ENCODE data around the gene EDDM3A.
"Not testable (repeated sequence)": the region's sequence is repeated elsewhere in the genome, so short reads cannot be mapped to it uniquely, and the experiment has no call there.

EDDM3A gene, protein sequence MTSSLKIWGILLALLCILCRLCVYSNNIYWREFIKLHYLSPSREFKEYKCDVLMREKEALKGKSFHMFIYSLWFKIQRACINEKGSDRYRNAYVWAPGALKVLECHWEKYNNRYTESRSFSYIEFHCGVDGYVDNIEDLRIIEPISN

GRCh38 chr14:20745571-20746358 lies at the start of gene EDDM3A:
Gene EDDM3A, plus strand, starts transcription at chr14:20745887. Its CDS starts 1,694 bp downstream, at chr14:20747581.
- DNase-seq: no peak

GRCh38 chr14:20696764-20697163 lies 48.9 kb upstream of the EDDM3A start:
- DNase-seq: no peak

DNA sequence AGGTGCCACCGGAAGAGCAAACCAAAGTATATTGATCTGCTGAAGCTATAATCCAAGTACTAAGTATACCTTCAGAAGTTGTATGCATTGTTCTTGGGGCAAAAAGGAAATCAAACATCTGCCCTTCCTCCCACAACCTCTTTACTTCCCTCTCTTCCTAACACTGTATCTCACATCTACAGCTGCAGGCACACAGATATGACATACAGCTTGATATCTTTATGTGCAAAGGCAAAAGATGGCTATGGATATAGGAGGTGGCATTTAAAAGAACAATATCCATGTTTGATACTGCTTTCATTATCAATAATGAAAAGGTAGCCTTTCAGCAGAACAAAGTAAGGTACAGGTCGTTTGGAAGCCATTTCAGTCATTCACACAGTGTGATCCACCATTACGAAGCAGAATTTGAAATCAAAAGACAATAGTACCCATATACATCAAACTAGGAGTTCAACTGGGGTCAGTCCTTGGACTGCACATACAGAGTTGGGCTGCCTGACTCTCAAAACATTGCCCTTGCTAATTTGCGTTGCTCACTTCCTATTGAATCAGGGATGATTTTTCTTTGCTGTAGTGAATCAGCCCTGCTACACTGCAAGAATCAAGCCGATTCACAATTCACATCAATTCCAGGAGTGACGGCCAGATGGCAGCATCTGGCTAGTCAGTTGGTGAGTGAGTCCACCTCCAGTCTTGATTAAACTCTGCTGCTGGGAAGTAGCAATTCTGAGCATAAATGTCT lies 48.2 kb upstream of the EDDM3A start:
- peak; percentile 65 for DNase-seq

GRCh38 chr14:20698018-20698329 lies 47.7 kb upstream of the EDDM3A start:
- no peak for DNase-seq

GRCh38 chr14:20698934-20699333 lies 46.8 kb upstream of the EDDM3A start:
- no peak for DNase-seq

DNA sequence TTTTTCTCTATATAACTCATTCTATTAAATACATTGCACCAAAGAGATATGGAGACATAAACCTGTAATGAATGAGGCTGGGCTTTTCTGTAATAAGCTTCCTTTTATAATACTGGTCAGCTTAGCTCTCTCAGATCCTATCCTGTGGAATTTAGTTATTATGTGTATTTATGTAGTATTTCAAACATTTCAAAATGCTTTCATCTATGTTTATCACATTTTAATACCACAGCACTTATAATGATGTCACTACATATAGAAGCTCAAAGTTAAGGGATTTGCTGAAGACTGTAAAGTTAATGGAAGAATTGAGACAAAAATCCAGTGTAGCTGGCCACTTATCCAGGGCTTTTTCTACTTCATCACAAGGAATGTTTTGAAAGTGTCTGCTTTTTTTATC lies 45.8 kb upstream of the EDDM3A start:
- no peak for DNase-seq

DNA sequence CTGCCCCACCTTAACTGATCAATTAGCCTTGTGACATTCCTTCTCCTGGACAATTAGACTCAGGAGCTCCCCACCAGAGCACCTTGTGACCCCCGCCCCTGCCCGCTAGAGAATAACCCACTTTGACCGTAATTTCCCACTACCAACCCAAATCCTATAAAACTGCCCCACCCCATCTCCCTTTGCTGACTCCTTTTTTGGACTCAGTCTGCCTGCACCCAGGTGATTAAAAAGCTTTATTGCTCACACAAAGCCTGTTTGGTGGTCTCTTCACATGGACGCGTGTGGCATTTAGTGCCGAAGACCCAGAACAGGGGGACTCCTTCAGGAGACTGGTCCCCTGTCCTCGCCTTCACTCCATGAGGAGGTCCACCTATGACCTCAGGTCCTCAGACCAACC lies 44.7 kb upstream of the EDDM3A start:
- not testable (repeated sequence) for DNase-seq

GRCh38 chr14:20706657-20707355 lies 38.9 kb upstream of the EDDM3A start:
- DNase-seq: no peak

GRCh38 chr14:20707622-20708021 lies 38.1 kb upstream of the EDDM3A start:
- DNase-seq: peak; percentile 3

DNA sequence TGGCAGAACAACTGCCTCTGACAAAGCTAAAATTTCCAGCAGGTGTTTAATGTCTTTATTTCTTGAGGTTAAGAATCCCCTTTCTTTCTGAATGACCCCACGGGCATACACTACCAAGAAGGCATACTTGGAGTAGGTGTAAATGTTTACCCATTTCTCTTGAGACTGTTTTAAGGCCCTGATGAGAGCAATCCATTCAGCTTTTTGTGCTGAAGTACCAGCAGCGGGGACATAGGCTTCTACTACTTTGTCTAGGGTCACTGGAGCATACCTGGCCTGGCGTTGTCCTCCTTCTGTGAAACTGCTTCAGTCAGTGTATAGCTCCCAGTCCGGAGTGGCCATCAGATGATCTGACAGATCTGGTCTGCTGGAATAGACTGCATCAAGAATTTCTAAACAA lies 34.4 kb upstream of the EDDM3A start:
- no peak for DNase-seq

- no peak for DNase-seq
Observed at GRCh38 chr14:20711685-20712084, 34.0 kb upstream of the EDDM3A start.

GRCh38 chr14:20712904-20713303 lies 32.8 kb upstream of the EDDM3A start:
- DNase-seq: no peak

DNA sequence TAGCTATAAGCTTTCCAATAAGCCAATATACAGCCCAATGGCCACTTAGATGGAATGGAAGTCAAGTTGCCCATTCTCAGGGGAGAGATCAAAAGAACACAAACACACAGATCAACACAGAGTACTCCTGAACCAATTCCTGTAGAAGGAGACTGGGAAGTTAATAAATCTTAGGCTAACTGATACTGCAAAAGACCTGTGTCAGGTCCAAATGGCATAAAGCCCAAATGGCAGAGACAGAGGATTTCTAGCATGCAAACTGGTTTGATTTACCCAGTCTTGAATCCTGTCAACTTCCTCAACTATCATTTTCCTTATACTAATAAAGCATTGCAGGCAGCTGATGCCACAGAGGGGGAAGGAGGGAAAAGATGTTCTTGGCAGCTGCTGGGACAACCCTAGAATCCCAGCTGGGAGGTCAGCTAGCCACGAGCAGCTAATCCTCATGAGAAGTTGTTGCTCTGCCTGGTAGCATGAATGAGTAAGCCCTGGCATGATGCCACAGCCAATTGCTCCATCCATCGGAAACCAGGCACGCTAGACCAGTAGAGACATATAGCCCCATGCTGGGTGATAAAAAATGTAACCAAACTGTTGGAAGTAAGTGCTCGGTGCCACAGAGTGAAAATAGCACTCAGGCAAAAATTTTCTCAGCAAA lies 31.0 kb upstream of the EDDM3A start:
- DNase-seq: peak; percentile 32

- DNase-seq: no peak
Observed at GRCh38 chr14:20719777-20720176, 25.9 kb upstream of the EDDM3A start.

- DNase-seq: no peak
Observed at GRCh38 chr14:20720741-20721140, 24.9 kb upstream of the EDDM3A start.

DNA sequence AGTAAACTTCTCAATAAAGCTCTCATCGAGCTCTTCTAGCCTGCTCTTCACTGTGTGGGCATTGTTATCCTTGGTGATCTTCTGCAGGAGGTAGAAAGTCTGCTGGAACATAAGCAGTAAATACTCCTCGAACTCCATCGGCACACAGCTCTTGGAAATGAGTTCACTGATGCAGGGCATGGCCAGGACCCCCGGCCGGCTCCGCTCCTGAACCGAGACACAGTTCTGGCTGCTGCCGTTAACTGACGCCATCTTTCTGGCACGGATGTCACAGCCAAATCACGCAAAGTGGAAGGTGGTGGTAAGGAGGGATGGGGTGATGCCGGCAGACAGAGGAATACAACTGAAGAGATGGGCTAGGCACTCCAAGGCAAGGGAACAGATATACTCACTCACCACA lies 23.7 kb upstream of the EDDM3A start:
- no peak for DNase-seq

GRCh38 chr14:20723488-20723887 lies 22.2 kb upstream of the EDDM3A start:
- DNase-seq: no peak

- DNase-seq: not testable (repeated sequence)
Observed at GRCh38 chr14:20726121-20726520, 19.6 kb upstream of the EDDM3A start.

- no peak for DNase-seq
Observed at GRCh38 chr14:20726531-20726930, 19.2 kb upstream of the EDDM3A start.

DNA sequence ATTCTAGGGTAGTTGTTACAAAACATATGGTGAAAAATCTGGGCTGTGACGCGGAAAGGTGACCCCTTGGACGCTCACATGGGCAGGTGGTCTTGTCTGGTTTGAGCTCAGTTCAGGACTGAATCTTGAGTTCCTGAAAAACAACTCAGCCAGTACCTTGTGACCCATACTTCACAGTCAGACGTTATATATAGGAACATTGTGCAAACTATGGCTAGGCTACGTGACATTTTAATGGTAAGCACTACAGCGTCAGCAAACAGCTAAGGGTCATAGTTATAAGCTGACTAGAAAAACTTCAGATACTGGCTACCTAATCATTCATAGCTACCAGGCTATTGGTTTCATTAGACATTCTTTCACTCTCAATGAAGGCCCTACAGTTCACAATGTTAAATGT lies 14.8 kb upstream of the EDDM3A start:
- DNase-seq: no peak

DNA sequence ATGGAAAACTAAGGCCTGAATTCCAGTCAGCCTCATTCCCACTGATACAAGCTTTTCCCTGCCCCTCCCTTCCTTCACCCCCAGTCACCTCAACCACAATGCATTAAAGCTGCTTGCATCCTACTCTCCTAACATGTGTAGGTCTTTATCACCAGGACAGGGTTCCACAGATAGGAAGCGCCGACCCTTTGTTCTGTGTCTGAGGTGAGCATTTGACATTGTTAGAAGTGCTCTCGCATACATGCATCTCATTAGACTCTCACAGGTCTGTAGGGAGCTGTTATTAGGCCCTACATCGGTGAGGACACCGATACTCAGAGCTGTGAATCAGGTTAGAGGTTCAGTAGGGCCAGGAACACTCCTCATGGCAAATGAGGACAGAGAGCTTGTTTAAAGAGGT lies 13.2 kb upstream of the EDDM3A start:
- no peak for DNase-seq

GRCh38 chr14:20732979-20733635 lies 12.6 kb upstream of the EDDM3A start:
- no peak for DNase-seq
